Uterus (tissue), 2 donors: ENCODE measurements around the gene KDM1B.

ENCODE experiments used
- CTCF ChIP-seq, 4 experiments: fragments of 200-600 bp in 2 of 4; fragments of 450-650 bp in 2 of 4; sonication (generic) in 2 of 4; IDR thresholded peaks; one replicate each; pipeline ENCODE4 v1.5.1; 2016 to 2019; ENCODE audit warnings: antibody characterized with exemption in 4 of 4, mild to moderate bottlenecking in 2 of 4, moderate library complexity in 1 of 4
- POLR2A ChIP-seq, 2 donors: fragments of 450-650 bp; IDR thresholded peaks; one replicate each; pipeline ENCODE4 v1.6.1; 2016; ENCODE audit warnings: antibody characterized with exemption in 2 of 2, mild to moderate bottlenecking in 1 of 2, moderate library complexity in 1 of 2

- TF ChIP-seq CTCF (IDR thresholded peaks at IDR 0.05) (no peak), POLR2A (IDR thresholded peaks at IDR 0.05) (no peak)
These were observed 111.3 kb downstream of the KDM1B start for GRCh38 chr6:18266523-18266912.
